Liver (tissue), 9 donors: ENCODE measurements around the gene TRIP13. TPM values are rescaled to one million over a fixed set of nuclear protein-coding genes. Genes with fewer than 3 reads are reported as not detected.
A peak's percentile ranks its signal among the peaks of the same experiment; 100 is the strongest.

Experiments
- DNase-seq: peaks from one replicate; pipeline ENCODE4 v3.0.0-alpha.2; 2017; ENCODE audit warnings: low spot score
- H3K27ac ChIP-seq, 2 donors: one replicate each; pipeline ENCODE4 v1.7.0; 2013; ENCODE audit warnings: inconsistent platforms in 2 of 2, low read length in 2 of 2, control low read depth in 1 of 2, low read depth in 1 of 2, mild to moderate bottlenecking in 1 of 2
- H3K27me3 ChIP-seq, 4 donors: one replicate each; pipeline versions ENCODE4 v1.6.1 to v1.7.0; 2013; ENCODE audit warnings: low read length in 3 of 4, inconsistent platforms in 1 of 4, mild to moderate bottlenecking in 1 of 4, moderate library complexity in 1 of 4; ENCODE audit not compliant: control insufficient read depth in 4 of 4, insufficient read depth in 4 of 4
- H3K36me3 ChIP-seq, 4 donors: one replicate each; pipeline versions ENCODE4 v1.6.1 to v1.7.0; 2013; ENCODE audit warnings: low read length in 3 of 4, mild to moderate bottlenecking in 3 of 4, low read depth in 1 of 4, moderate library complexity in 1 of 4; ENCODE audit not compliant: control insufficient read depth in 4 of 4, insufficient read depth in 3 of 4
- H3K4me1 ChIP-seq, 4 donors: one replicate each; pipeline versions ENCODE4 v1.6.1 to v1.7.0; 2013; ENCODE audit warnings: low read length in 3 of 4, mild to moderate bottlenecking in 3 of 4, moderate library complexity in 1 of 4; ENCODE audit not compliant: control insufficient read depth in 4 of 4, insufficient read depth in 4 of 4
- H3K4me3 ChIP-seq, 3 donors: one replicate each; pipeline versions ENCODE4 v1.6.1 to v1.7.0; 2013; ENCODE audit warnings: low read length in 3 of 3, control low read depth in 1 of 3, low read depth in 1 of 3, mild to moderate bottlenecking in 1 of 3
- H3K9ac ChIP-seq, 2 donors: one replicate each; pipeline ENCODE4 v1.7.0; 2013; ENCODE audit warnings: low read length in 2 of 2, mild to moderate bottlenecking in 2 of 2, moderate library complexity in 2 of 2, control low read depth in 1 of 2, low read depth in 1 of 2
- H3K9me3 ChIP-seq, 4 donors: one replicate each; pipeline versions ENCODE4 v1.6.1 to v1.7.0; 2013; ENCODE audit warnings: low read length in 3 of 4; ENCODE audit not compliant: control insufficient read depth in 4 of 4
- ATF3 ChIP-seq: IDR thresholded peaks from 2 replicates; pipeline ENCODE4 v1.6.1; 2016; ENCODE audit warnings: antibody characterized with exemption
- EGR1 ChIP-seq, 2 donors: IDR thresholded peaks; 2 replicates each; pipeline ENCODE4 v1.6.1; 2016 to 2018; ENCODE audit warnings: antibody characterized with exemption in 2 of 2, low read depth in 2 of 2
- FOXA1 ChIP-seq: IDR thresholded peaks from 2 replicates; pipeline ENCODE4 v1.6.1; 2016; ENCODE audit warnings: antibody characterized with exemption
- FOXA2 ChIP-seq: IDR thresholded peaks from 2 replicates; pipeline ENCODE4 v1.6.1; 2016; ENCODE audit warnings: antibody characterized with exemption
- HNF4A ChIP-seq, 2 donors: conservative IDR thresholded peaks; 2 replicates each; pipeline ENCODE4 v1.6.1; 2016; ENCODE audit warnings: antibody characterized with exemption in 2 of 2, mild to moderate bottlenecking in 2 of 2
- JUND ChIP-seq, 2 donors: IDR thresholded peaks; 2 replicates each; pipeline ENCODE4 v1.6.1; 2016; ENCODE audit warnings: antibody characterized with exemption in 2 of 2
- MAX ChIP-seq: IDR thresholded peaks from 2 replicates; pipeline ENCODE4 v1.6.1; 2016; ENCODE audit warnings: antibody characterized with exemption
- NR2F2 ChIP-seq: IDR thresholded peaks from 2 replicates; pipeline ENCODE4 v1.6.1; 2016; ENCODE audit warnings: antibody characterized with exemption
- RAD21 ChIP-seq, 2 donors: IDR thresholded peaks; 2 replicates each; pipeline ENCODE4 v1.6.1; 2016; ENCODE audit warnings: antibody characterized with exemption in 2 of 2, mild to moderate bottlenecking in 2 of 2
- REST ChIP-seq: IDR thresholded peaks from 2 replicates; pipeline ENCODE4 v1.6.1; 2016; ENCODE audit warnings: antibody characterized with exemption, mild to moderate bottlenecking
- RXRA ChIP-seq, 2 donors: IDR thresholded peaks; 2 replicates each; pipeline ENCODE4 v1.6.1; 2017 to 2018; ENCODE audit warnings: antibody characterized with exemption in 2 of 2, mild to moderate bottlenecking in 1 of 2
- SP1 ChIP-seq: IDR thresholded peaks from 2 replicates; pipeline ENCODE4 v1.6.1; 2018; ENCODE audit warnings: antibody characterized with exemption, mild to moderate bottlenecking
- TAF1 ChIP-seq: conservative IDR thresholded peaks from 2 replicates; pipeline ENCODE4 v1.6.1; 2016; ENCODE audit warnings: antibody characterized with exemption, mild to moderate bottlenecking
- YY1 ChIP-seq: IDR thresholded peaks from 2 replicates; pipeline ENCODE4 v1.6.1; 2016; ENCODE audit warnings: antibody characterized with exemption, mild to moderate bottlenecking
- ZBTB33 ChIP-seq: IDR thresholded peaks from 2 replicates; pipeline ENCODE4 v1.6.1; 2016; ENCODE audit warnings: antibody characterized with exemption
- WGBS: extraction: QIAGEN DNeasy Blood & Tissue Kit; methylation state at CpG from one replicate; pipeline ENCODE4 v1.1.7; 2013; 5-methylcytosine and 5-hydroxymethylcytosine counted together
- polyA plus RNA-seq, 2 donors: library from polyadenylated mRNA; stranded (reverse) in 1 of 2; unstranded in 1 of 2; fragments of 200-250 nt in 1 of 2; fragments of >200 nt in 1 of 2; fragmentation: Nextera tagmentation in 1 of 2; extraction: Ambion mirVana in 1 of 2; gene quantifications; one replicate each; pipeline versions ENCODE4 v1.2.1 to v1.2.3, GENCODE V29; 2013 to 2015
- total RNA-seq, 2 donors: library from RNA; depleted of rRNA; stranded (reverse); fragments of >200 nt; gene quantifications; one replicate each; pipeline ENCODE4 v1.2.3, GENCODE V29; 2014
- donor health status: healthy.
- donor health status: healthy.
- donor health status: healthy.
- donor health status: healthy.
- donor health status: healthy.

The TRIP13 gene
- total and polyA plus RNA-seq, 4 donors: 0.42 to 12.4 (median 0.84) TPM

GRCh38 chr5:888638-889035 is 4.0 kb upstream of the TRIP13 start (continued):
- TF ChIP-seq REST: no peak

- Histone ChIP-seq H3K27me3 (no peaks in the 10 kb centered on the region), H3K4me3 (no peak overlapping the region), H3K27ac (no peak overlapping the region), H3K9ac (no peak overlapping the region), H3K9me3 (no peaks in the 10 kb centered on the region), H3K36me3 (peaks cover 12 to 62% (median 52%) of the 10 kb centered on the region in 4 donors), H3K4me1 (peaks cover 5 to 21% (median 13%) of the 10 kb centered on the region in 4 donors)
- no peak for TF ChIP-seq NR2F2
- no peak for TF ChIP-seq FOXA1
- no peak for TF ChIP-seq SP1
- no peak for TF ChIP-seq RXRA (IDR thresholded peaks at IDR 0.05)
- TF ChIP-seq ATF3: no peak
- TF ChIP-seq REST: no peak
- TF ChIP-seq FOXA2: no peak
- no peak for TF ChIP-seq EGR1 (IDR thresholded peaks at IDR 0.05; ENCODE audit: low read depth in 2 of 2)
- DNase-seq: no peak
- WGBS: 97% methylated on average over 15 of the region's 15 CpGs
Observed at GRCh38 chr5:889075-889710, 3.5 kb upstream of the TRIP13 start.

- Histone ChIP-seq H3K9me3 (no peaks in the 10 kb centered on the region), H3K27me3 (no peaks in the 10 kb centered on the region), H3K36me3 (peaks cover 5 to 45% (median 36%) of the 10 kb centered on the region in 4 donors), H3K4me1 (peaks cover 5 to 21% (median 13%) of the 10 kb centered on the region in 4 donors), H3K27ac (no peak overlapping the region), H3K9ac (peak overlapping the region in 1 of 2 donors; percentile 15), H3K4me3 (peak overlapping the region; percentile 81 to 85 (median 81))
- WGBS: 84% methylated on average over 34 of the region's 34 CpGs
- no peak for DNase-seq
- TF ChIP-seq TAF1 (no peak), HNF4A (conservative IDR thresholded peaks at IDR 0.05) (no peak), NR2F2 (no peak), REST (no peak), YY1 (no peak), RXRA (IDR thresholded peaks at IDR 0.05) (no peak), ZBTB33 (no peak), RAD21 (IDR thresholded peaks at IDR 0.05) (no peak), FOXA1 (no peak), MAX (no peak), JUND (IDR thresholded peaks at IDR 0.05) (no peak)
Observed at GRCh38 chr5:891117-891836, 1.4 kb upstream of the TRIP13 start.
